SU-DHL-6 (cell line): ENCODE measurements around the gene STPG2.

ENCODE experiments used
- EZH2phosphoT487 ChIP-seq: fragments of 200-600 bp; sonication (generic), shearing (Covaris generic); conservative IDR thresholded peaks from 2 replicates; pipeline ENCODE4 v1.6.1; 2018; ENCODE audit warnings: mild to moderate bottlenecking, antibody characterized with exemption, low read length, moderate library complexity, mixed read lengths
- TF ChIP-seq, protein P1 (sequence below): fragments of 200-600 bp; sonication (generic); IDR thresholded peaks from one replicate; pipeline ENCODE4 v1.5.1; 2017; ENCODE audit warnings: antibody characterized with exemption, mild to moderate bottlenecking, low read length, moderate library complexity; ENCODE audit not compliant: insufficient read depth, poor library complexity, severe bottlenecking

DNA sequence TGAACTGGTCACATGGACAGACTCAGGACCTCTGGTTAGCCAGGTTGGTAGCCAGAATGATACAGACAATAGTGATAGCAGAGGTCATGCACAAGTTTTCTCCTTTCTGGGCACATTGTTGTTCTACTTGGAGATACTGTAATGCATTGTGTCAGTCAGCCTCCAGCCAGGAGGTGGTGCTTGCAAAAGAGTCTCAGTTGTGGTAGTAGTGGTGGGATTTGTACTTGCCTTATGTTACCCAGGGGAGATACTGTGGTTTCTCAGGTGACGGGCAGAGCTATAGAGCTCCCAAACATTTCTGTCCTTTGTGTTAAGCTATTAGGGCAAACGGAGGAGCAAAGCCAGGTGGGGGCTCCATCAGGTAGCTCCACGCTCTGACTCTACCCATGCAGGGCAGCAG is 190.5 kb downstream of the STPG2 start:
- TF ChIP-seq, protein P1, sequence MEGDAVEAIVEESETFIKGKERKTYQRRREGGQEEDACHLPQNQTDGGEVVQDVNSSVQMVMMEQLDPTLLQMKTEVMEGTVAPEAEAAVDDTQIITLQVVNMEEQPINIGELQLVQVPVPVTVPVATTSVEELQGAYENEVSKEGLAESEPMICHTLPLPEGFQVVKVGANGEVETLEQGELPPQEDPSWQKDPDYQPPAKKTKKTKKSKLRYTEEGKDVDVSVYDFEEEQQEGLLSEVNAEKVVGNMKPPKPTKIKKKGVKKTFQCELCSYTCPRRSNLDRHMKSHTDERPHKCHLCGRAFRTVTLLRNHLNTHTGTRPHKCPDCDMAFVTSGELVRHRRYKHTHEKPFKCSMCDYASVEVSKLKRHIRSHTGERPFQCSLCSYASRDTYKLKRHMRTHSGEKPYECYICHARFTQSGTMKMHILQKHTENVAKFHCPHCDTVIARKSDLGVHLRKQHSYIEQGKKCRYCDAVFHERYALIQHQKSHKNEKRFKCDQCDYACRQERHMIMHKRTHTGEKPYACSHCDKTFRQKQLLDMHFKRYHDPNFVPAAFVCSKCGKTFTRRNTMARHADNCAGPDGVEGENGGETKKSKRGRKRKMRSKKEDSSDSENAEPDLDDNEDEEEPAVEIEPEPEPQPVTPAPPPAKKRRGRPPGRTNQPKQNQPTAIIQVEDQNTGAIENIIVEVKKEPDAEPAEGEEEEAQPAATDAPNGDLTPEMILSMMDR: no peak
- TF ChIP-seq EZH2phosphoT487: no peak
